BLaER1 (cell line): ENCODE measurements around the gene MAN2C1.
"Not testable (repeated sequence)": the region's sequence is repeated elsewhere in the genome, so short reads cannot be mapped to it uniquely, and the experiment has no call there.

ENCODE experiments used
- H3K27ac ChIP-seq: shearing (Covaris generic); formaldehyde crosslinking; 2 replicates; pipeline ENCODE4 v1.8.1; 2022
- H3K27me3 ChIP-seq: shearing (Covaris generic); formaldehyde crosslinking; 2 replicates; pipeline ENCODE4 v1.8.1; 2022
- H3K36me3 ChIP-seq: shearing (Covaris generic); formaldehyde crosslinking; 2 replicates; pipeline ENCODE4 v1.8.1; 2022
- H3K4me1 ChIP-seq: shearing (Covaris generic); formaldehyde crosslinking; 2 replicates; pipeline ENCODE4 v1.8.1; 2022
- H3K4me2 ChIP-seq: shearing (Covaris generic); formaldehyde crosslinking; 2 replicates; pipeline ENCODE4 v1.8.1; 2022
- H3K4me3 ChIP-seq: shearing (Covaris generic); formaldehyde crosslinking; 2 replicates; pipeline ENCODE4 v1.8.1; 2022
- H3K9ac ChIP-seq: shearing (Covaris generic); formaldehyde crosslinking; 2 replicates; pipeline ENCODE4 v1.8.1; 2022
- H3K9me3 ChIP-seq: shearing (Covaris generic); formaldehyde crosslinking; 2 replicates; pipeline ENCODE4 v1.8.1; 2022
- H4K20me1 ChIP-seq: shearing (Covaris generic); formaldehyde crosslinking; 2 replicates; pipeline ENCODE4 v1.8.1; 2022
- Cebpa-rat ChIP-seq: shearing (Covaris generic); IDR thresholded peaks from 2 replicates; pipeline ENCODE4 v1.8.1; 2022

The MAN2C1 gene

GRCh38 chr15:75354454-75354853 is 14.0 kb downstream of the MAN2C1 start:
- Histone ChIP-seq H3K36me3 (peaks cover 77% of the 10 kb centered on the region), H3K4me3 (no peak overlapping the region), H3K9ac (no peak overlapping the region), H3K9me3 (peaks cover 6% of the 10 kb centered on the region), H3K27ac (peak overlapping the region; percentile 4; the same call in 1 of the 2 replicates), H4K20me1 (peaks cover 51% of the 10 kb centered on the region), H3K27me3 (no peaks in the 10 kb centered on the region), H3K4me1 (peaks cover 47% of the 10 kb centered on the region), H3K4me2 (0 out of 2 replicates have a peak overlapping the region, but pooled peaks have one; percentile 2)
- TF ChIP-seq Cebpa-rat: no peak

- Histone ChIP-seq H4K20me1 (peaks cover 51% of the 10 kb centered on the region), H3K4me1 (peaks cover 55% of the 10 kb centered on the region), H3K4me2 (0 out of 2 replicates have a peak overlapping the region, but pooled peaks have one; percentile 2), H3K27me3 (no peaks in the 10 kb centered on the region), H3K4me3 (no peak overlapping the region), H3K36me3 (peaks cover 77% of the 10 kb centered on the region), H3K9me3 (peaks cover 14% of the 10 kb centered on the region), H3K27ac (no peak overlapping the region), H3K9ac (no peak overlapping the region)
- no peak for TF ChIP-seq Cebpa-rat
Measured at GRCh38 chr15:75353604-75354003, 14.8 kb downstream of the MAN2C1 start.

GRCh38 chr15:75352186-75353080 is 16.0 kb downstream of the MAN2C1 start:
- peaks cover 16% of the 10 kb centered on the region for H3K9me3 ChIP-seq
- no peak overlapping the region for H3K4me3 ChIP-seq
- H3K27ac ChIP-seq: no peak overlapping the region
- no peak overlapping the region for H3K9ac ChIP-seq
- H3K4me2 ChIP-seq: no peak overlapping the region
- H3K27me3 ChIP-seq: no peaks in the 10 kb centered on the region
- H3K4me1 ChIP-seq: peaks cover 60% of the 10 kb centered on the region
- peaks cover 51% of the 10 kb centered on the region for H4K20me1 ChIP-seq
- TF ChIP-seq Cebpa-rat: no peak
- peaks cover 68% of the 10 kb centered on the region for H3K36me3 ChIP-seq

- Histone ChIP-seq H3K4me2 (peak overlapping the region; percentile 90), H3K4me1 (peaks cover 73% of the 10 kb centered on the region), H3K9me3 (peaks cover 16% of the 10 kb centered on the region), H3K27ac (peak overlapping the region; percentile 70; the same call in 1 of the 2 replicates), H3K4me3 (no peak overlapping the region; the same call in 1 of the 2 replicates), H3K36me3 (peaks cover 53% of the 10 kb centered on the region), H4K20me1 (peaks cover 43% of the 10 kb centered on the region), H3K9ac (no peak overlapping the region), H3K27me3 (no peaks in the 10 kb centered on the region)
- no peak for TF ChIP-seq Cebpa-rat
Measured at GRCh38 chr15:75350601-75351361, 17.6 kb downstream of the MAN2C1 start.

GRCh38 chr15:75349851-75350588 is 18.4 kb downstream of the MAN2C1 start:
- H3K27me3 ChIP-seq: no peaks in the 10 kb centered on the region
- no peak for TF ChIP-seq Cebpa-rat
- peak overlapping the region; percentile 78 for H3K4me3 ChIP-seq
- no peak overlapping the region for H3K9ac ChIP-seq
- peaks cover 16% of the 10 kb centered on the region for H3K9me3 ChIP-seq
- H3K36me3 ChIP-seq: peaks cover 47% of the 10 kb centered on the region
- peaks cover 80% of the 10 kb centered on the region for H3K4me1 ChIP-seq
- peak overlapping the region; percentile 70 for H3K27ac ChIP-seq
- H4K20me1 ChIP-seq: peaks cover 43% of the 10 kb centered on the region
- peak overlapping the region; percentile 90 for H3K4me2 ChIP-seq

- Histone ChIP-seq H3K4me3 (peak overlapping the region; percentile 78), H3K9me3 (peaks cover 16% of the 10 kb centered on the region), H3K4me1 (peaks cover 81% of the 10 kb centered on the region), H3K27ac (peak overlapping the region; percentile 70), H3K4me2 (peak overlapping the region; percentile 90), H4K20me1 (peaks cover 39% of the 10 kb centered on the region), H3K36me3 (peaks cover 40% of the 10 kb centered on the region)
- H3K27me3 ChIP-seq, H3K9ac ChIP-seq: not testable (repeated sequence)
Measured at GRCh38 chr15:75349351-75349669, 19.1 kb downstream of the MAN2C1 start.

GRCh38 chr15:75348562-75349350 is 19.7 kb downstream of the MAN2C1 start:
- peak overlapping the region; percentile 78 for H3K4me3 ChIP-seq
- peaks cover 81% of the 10 kb centered on the region for H3K4me1 ChIP-seq
- peaks cover 34% of the 10 kb centered on the region for H3K36me3 ChIP-seq
- peak overlapping the region; percentile 82 for H3K9ac ChIP-seq
- H3K9me3 ChIP-seq: peaks cover 16% of the 10 kb centered on the region
- no peak for TF ChIP-seq Cebpa-rat
- H3K27ac ChIP-seq: peak overlapping the region; percentile 88
- H3K27me3 ChIP-seq: no peaks in the 10 kb centered on the region
- peaks cover 33% of the 10 kb centered on the region for H4K20me1 ChIP-seq
- H3K4me2 ChIP-seq: peak overlapping the region; percentile 90

GRCh38 chr15:75348034-75348561 is 20.3 kb downstream of the MAN2C1 start:
- H3K4me3 ChIP-seq: peak overlapping the region; percentile 78
- peaks cover 28% of the 10 kb centered on the region for H3K36me3 ChIP-seq
- H3K9me3 ChIP-seq: peaks cover 16% of the 10 kb centered on the region
- peak overlapping the region; percentile 90 for H3K4me2 ChIP-seq
- peak overlapping the region; percentile 88 for H3K27ac ChIP-seq
- H3K4me1 ChIP-seq: peaks cover 80% of the 10 kb centered on the region
- H3K9ac ChIP-seq: peak overlapping the region; percentile 82
- no peak for TF ChIP-seq Cebpa-rat
- H4K20me1 ChIP-seq: peaks cover 27% of the 10 kb centered on the region
- H3K27me3 ChIP-seq: no peaks in the 10 kb centered on the region
